Measurements from ENCODE around the gene TUBA4B. TPM values are rescaled to one million over a fixed set of nuclear protein-coding genes. Genes with fewer than 3 reads are reported as not detected.

TUBA4B gene
- total RNA-seq, 1 donor from 2014 or later: not detected

GRCh38 chr2:219218217-219218731 lies 34.8 kb upstream of the TUBA4B start:
- intact Hi-C loops (cut with micrococcal nuclease): loop anchor here (1.0 to 2.0 kb wide), 4 partner anchors 27 to 61 kb away; partner anchors contain the start of genes CNPPD1, DNAJB2, GLB1L and NHEJ1

GRCh38 chr2:219218732-219219701 lies 34.0 kb upstream of the TUBA4B start, which contains the start of gene ABCB6:
TSS of gene ABCB6 (minus strand) at chr2:219218958. CDS start at chr2:219218673, 285 bp downstream.
- intact Hi-C loops (cut with micrococcal nuclease): loop anchor here (1.0 to 2.0 kb wide), 6 partner anchors 10 to 60 kb away; partner anchors contain the start of genes ANKZF1, ATG9A, CNPPD1 and DNAJB2

GRCh38 chr2:219219784-219220532 lies 33.1 kb upstream of the TUBA4B start:
- intact Hi-C loops (cut with micrococcal nuclease): loop anchor here (1.0 to 2.0 kb wide), 4 partner anchors 9 to 59 kb away; partner anchors contain the start of genes ANKZF1, ATG9A, CNPPD1 and NHEJ1

- intact Hi-C loops (cut with micrococcal nuclease): no loop called here
Measured at GRCh38 chr2:219220652-219221402, 32.2 kb upstream of the TUBA4B start.

- intact Hi-C loops (cut with micrococcal nuclease): no loop called here
Measured at GRCh38 chr2:219221957-219222518, 31.0 kb upstream of the TUBA4B start.

GRCh38 chr2:219223831-219224610 lies 29.0 kb upstream of the TUBA4B start:
- intact Hi-C loops (cut with micrococcal nuclease): no loop called here

- intact Hi-C loops (cut with micrococcal nuclease): no loop called here
Measured at GRCh38 chr2:219225350-219225749, 27.7 kb upstream of the TUBA4B start.

GRCh38 chr2:219228041-219228910 lies 24.8 kb upstream of the TUBA4B start:
- intact Hi-C loops (cut with micrococcal nuclease): no loop called here

- intact Hi-C loops (cut with micrococcal nuclease): loop anchor here (1.0 kb wide), 9 partner anchors 10 to 159 kb away; partner anchors contain the start of genes DNAJB2, GLB1L, NHEJ1 and RETREG2
Measured at GRCh38 chr2:219228911-219229304, 24.1 kb upstream of the TUBA4B start.

GRCh38 chr2:219229305-219230058 lies 23.6 kb upstream of the TUBA4B start, which contains the start of the genes ANKZF1 and ATG9A:
TSS of gene ANKZF1 (plus strand) at chr2:219229806. CDS start at chr2:219230258, 452 bp downstream.
TSS of gene ATG9A (minus strand) at chr2:219229636. CDS start at chr2:219228024, 1,612 bp downstream.
- intact Hi-C loops (cut with micrococcal nuclease): loop anchor here (1.0 kb wide), 9 partner anchors 10 to 159 kb away; partner anchors contain the start of genes DNAJB2, GLB1L, NHEJ1 and RETREG2

GRCh38 chr2:219230059-219230540 lies 22.9 kb upstream of the TUBA4B start:
- intact Hi-C loops (cut with micrococcal nuclease): no loop called here

GRCh38 chr2:219234331-219234730 lies 18.7 kb upstream of the TUBA4B start:
- intact Hi-C loops (cut with micrococcal nuclease): no loop called here

- intact Hi-C loops (cut with micrococcal nuclease): no loop called here
Measured at GRCh38 chr2:219243291-219243761, 9.7 kb upstream of the TUBA4B start.

GRCh38 chr2:219244789-219245147 lies 8.3 kb upstream of the TUBA4B start:
- intact Hi-C loops (cut with micrococcal nuclease): loop anchor here (1.0 to 5.0 kb wide), 8 partner anchors 9 to 353 kb away; partner anchors contain the start of genes ABCB6, ANKZF1, ATG9A and STK11IP

GRCh38 chr2:219245148-219245898 lies 7.7 kb upstream of the TUBA4B start, which contains the start of the genes GLB1L and STK16:
TSS of gene GLB1L (minus strand) at chr2:219245444. CDS start at chr2:219243573, 1,871 bp downstream.
TSS of gene STK16 (plus strand) at chr2:219245479. CDS start at chr2:219246000, 521 bp downstream.
- intact Hi-C loops (cut with micrococcal nuclease): loop anchor here (1.0 to 5.0 kb wide), 8 partner anchors 8 to 352 kb away; partner anchors contain the start of genes ABCB6, ANKZF1, ATG9A and STK11IP

- intact Hi-C loops (cut with micrococcal nuclease): loop anchor here (1.0 to 5.0 kb wide), 8 partner anchors 7 to 351 kb away; partner anchors contain the start of genes ABCB6, ANKZF1, ATG9A and STK11IP
Measured at GRCh38 chr2:219245899-219246230, 7.2 kb upstream of the TUBA4B start.

All from T-helper 2 cell treated with Interferon-gamma antibody and Interleukin-4, amounts not matched to agents 100 ng/mL and 5 ng/mL, for 36 hours (primary cell).